HFF-Myc (cell line): ENCODE results near the gene TRAPPC12.
"Not testable (repeated sequence)": the region's sequence is repeated elsewhere in the genome, so short reads cannot be mapped to it uniquely, and the experiment has no call there.

Experiments
- DNase-seq: peaks from one replicate; pipeline ENCODE4 v3.0.0-alpha.2; 2011; ENCODE audit warnings: low read depth; ENCODE audit errors: extremely low read depth
- H3K4me3 ChIP-seq: replicated peaks from 2 replicates; pipeline ENCODE4 v1.5.1; 2011; ENCODE audit warnings: low read depth, mild to moderate bottlenecking, control low read depth, low read length
- TF ChIP-seq, protein P1 (sequence below): IDR thresholded peaks from 2 replicates; pipeline ENCODE4 v1.5.1; 2012; ENCODE audit warnings: mild to moderate bottlenecking, low read depth, low read length, control low read depth; ENCODE audit errors: missing control alignments

The TRAPPC12 gene

DNA sequence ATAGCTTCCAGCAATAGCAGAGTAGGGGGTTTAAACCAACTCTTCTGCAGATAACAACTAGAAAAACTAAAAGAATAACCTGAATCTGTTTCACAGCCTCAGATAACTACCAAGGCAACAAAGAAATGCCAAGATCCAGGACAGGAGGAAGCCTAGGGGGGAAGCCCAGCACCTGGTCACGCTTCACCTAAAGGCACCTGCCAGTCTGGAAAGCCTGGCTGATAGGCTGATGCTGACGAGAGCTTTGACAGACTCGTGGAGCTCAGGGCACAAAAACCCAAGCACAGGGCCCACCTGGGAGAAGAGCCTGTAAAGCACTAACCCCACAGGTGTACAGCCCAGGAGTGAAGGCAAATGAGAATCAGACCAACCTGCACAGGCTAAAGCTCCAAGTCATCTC is 24.5 kb upstream of the TRAPPC12 start:
- H3K4me3 ChIP-seq, result no peak overlapping the region
- no peak for DNase-seq

DNA sequence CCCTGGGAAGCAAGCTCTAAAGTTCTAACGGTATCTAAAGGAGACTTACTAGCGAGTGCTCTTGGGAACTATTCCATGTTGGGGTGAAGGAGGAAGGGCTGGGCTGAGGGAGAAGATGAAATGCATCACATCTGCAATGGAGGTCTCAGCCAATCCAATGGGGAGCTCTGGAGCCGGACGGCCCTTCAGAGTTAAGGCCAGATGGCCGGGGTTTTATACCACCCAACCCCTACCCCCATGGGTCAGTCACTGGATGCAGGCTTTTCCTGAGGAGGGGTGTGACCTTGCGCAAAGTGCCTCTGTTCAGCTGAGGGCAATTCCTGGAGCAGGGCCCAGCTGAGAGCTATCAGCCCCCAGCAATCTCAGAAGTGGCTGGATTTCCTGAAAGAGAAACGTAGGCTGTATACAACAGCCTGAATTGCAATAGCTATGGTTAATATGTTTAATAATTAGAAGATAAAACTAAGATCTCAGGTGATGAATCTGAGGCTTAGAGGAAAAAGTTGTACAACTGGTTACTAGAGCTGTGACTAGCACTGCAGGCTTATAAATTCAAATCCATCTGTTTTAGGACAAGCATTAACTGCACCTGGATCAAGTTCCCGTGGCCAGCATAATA is 23.4 kb upstream of the TRAPPC12 start:
- TF ChIP-seq, protein P1, sequence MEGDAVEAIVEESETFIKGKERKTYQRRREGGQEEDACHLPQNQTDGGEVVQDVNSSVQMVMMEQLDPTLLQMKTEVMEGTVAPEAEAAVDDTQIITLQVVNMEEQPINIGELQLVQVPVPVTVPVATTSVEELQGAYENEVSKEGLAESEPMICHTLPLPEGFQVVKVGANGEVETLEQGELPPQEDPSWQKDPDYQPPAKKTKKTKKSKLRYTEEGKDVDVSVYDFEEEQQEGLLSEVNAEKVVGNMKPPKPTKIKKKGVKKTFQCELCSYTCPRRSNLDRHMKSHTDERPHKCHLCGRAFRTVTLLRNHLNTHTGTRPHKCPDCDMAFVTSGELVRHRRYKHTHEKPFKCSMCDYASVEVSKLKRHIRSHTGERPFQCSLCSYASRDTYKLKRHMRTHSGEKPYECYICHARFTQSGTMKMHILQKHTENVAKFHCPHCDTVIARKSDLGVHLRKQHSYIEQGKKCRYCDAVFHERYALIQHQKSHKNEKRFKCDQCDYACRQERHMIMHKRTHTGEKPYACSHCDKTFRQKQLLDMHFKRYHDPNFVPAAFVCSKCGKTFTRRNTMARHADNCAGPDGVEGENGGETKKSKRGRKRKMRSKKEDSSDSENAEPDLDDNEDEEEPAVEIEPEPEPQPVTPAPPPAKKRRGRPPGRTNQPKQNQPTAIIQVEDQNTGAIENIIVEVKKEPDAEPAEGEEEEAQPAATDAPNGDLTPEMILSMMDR, result no peak
- DNase-seq, result no peak
- H3K4me3 ChIP-seq, result no peak overlapping the region

More for the DNA sequence above, 24.5 kb upstream of the TRAPPC12 start:
- TF ChIP-seq, protein P1, result no peak

DNA sequence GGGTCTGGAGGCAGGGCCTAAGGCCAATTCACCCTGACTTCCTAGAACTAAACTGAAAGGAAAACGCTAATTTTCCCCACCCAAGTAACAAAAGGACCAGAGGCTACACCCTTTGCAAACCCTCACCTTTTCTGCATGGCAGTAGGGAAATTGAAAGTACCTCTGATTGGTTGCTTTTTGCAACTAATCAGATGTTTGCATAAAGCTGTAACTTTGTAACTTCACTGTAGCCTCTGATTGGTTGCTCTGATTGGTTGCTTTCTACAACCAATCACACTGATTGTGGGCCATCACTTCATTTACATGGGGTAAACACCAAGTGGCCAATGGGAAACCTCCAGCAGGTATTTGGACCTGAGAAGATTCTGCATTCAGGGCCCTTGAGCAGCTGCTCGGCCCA is 22.7 kb upstream of the TRAPPC12 start:
- TF ChIP-seq, protein P1, result no peak
- H3K4me3 ChIP-seq, result no peak overlapping the region
- no peak for DNase-seq

DNA sequence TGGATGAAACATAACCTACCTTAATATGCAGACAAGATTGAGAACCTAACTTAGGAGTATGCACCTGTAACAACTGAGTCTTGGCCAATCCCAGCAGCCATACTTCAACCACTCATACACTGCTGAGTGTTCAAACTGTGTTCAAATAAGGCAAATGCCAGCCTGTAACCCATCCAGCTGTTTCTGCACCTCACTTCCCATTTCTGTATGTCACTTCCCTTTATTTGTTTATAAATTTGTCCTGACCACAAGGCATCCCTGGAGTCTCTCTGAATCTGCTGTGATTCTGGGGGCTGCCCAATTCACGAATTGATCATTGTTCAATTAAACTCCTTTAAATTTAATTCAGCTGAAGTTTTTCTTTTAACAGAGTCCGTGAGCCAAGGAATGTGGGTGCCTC is 22.0 kb upstream of the TRAPPC12 start:
- H3K4me3 ChIP-seq, DNase-seq: not testable (repeated sequence)

DNA sequence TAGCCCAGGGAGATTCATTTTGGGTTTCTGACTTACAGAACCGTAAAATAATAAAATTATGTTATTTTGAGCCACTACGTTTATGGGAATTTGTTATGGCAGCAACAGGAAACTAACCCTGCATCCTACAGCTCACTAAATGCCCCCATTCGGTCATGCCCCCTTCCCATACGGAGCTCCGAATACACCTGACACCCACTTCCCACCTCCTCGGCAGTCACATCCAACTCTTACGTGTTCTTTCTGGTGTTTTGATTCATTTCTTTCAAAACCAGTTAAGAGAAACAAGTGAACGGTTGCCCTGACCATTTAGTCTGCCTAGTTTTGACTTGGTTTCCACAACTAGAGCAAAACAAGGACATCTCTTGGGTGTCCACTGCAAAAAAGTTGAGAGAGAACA is 21.6 kb upstream of the TRAPPC12 start:
- DNase-seq, result no peak
- H3K4me3 ChIP-seq, result no peak overlapping the region
- TF ChIP-seq, protein P1, result no peak

DNA sequence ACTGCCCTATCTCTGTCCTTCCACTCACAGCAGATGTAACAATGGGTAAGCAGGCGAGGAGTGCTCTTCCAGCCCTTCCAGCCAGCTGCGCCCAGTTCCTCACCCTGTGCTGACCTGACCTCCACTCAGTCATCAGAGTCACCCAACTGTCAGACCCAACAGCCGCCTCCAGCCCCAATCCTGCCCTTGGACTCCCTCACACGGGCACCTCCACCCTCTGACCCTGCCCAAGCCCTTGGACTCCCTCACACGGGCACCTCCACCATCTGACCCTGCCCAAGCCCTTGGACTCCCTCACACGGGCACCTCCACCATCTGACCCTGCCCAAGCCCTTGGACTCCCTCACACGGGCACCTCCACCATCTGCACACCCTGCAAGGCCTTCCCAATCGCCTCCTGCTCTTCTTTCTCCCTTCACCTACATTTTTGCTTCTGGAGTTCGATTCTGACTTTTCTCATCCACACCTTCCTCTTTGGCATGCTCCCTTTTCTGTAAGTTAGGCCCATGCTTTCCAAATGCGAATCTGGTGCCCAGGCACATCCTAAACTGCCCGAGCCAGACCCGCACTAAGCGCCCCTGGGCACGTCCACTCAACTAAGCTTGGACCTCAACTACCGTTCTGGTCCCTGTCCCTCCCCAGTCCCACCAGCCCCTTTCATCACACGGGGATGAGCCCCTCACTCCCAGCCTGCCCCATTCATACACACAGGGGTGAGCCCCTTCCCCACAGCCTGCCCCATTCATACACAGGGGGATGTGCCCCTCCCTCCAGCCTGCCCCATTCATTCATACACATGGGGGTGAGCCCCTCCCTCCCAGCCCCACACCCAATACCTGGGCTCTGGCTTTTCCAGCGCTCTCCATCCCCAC is 17.7 kb upstream of the TRAPPC12 start:
- no peak overlapping the region for H3K4me3 ChIP-seq
- TF ChIP-seq, protein P1, result no peak
- DNase-seq, result no peak

DNA sequence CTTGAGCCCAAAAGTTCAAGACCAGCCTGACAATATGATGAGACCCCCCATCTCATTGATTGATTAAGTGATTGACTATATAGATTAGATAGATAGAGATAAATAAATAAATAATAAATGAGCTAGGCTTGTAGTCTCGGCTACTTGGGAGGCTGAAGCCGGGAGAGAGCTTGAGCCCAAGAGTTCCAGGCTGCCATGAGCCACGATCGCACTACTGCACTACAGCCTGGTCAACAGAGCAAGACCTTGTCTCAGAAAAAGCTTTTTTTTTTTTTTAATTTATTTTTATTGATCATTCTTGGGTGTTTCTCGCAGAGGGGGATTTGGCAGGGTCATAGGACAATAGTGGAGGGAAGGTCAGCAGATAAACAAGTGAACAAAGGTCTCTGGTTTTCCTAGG is 14.3 kb upstream of the TRAPPC12 start:
- DNase-seq, result no peak
- TF ChIP-seq, protein P1, result no peak
- no peak overlapping the region for H3K4me3 ChIP-seq
